GM18511 (cell line): Measurements from ENCODE around the gene RBMS1.

ENCODE experiments used
- ATAC-seq: cut with Tn5 transposase; IDR thresholded peaks from one replicate; pipeline ENCODE4 v1.9.1; 2021; ENCODE audit warnings: mild to moderate bottlenecking, moderate library complexity; ENCODE audit not compliant: unreplicated experiment

Gene RBMS1

GRCh38 chr2:160493227-160494028 lies at the start of gene RBMS1:
TSS of gene RBMS1 (minus strand) at chr2:160493807. CDS start at chr2:160493363, 444 bp downstream.
- ATAC-seq, result peak; percentile 59

GRCh38 chr2:160541745-160542144 lies 48.1 kb upstream of the RBMS1 start:
- no peak for ATAC-seq

GRCh38 chr2:160538559-160539355 lies 45.1 kb upstream of the RBMS1 start:
- ATAC-seq, result no peak

- no peak for ATAC-seq
Observed at GRCh38 chr2:160538115-160538514, 44.5 kb upstream of the RBMS1 start.

GRCh38 chr2:160534996-160535395 lies 41.4 kb upstream of the RBMS1 start:
- no peak for ATAC-seq

- ATAC-seq, result no peak
Observed at GRCh38 chr2:160534249-160534648, 40.6 kb upstream of the RBMS1 start.

- ATAC-seq, result no peak
Observed at GRCh38 chr2:160533482-160533881, 39.9 kb upstream of the RBMS1 start.

GRCh38 chr2:160532388-160532787 lies 38.8 kb upstream of the RBMS1 start:
- ATAC-seq, result no peak

GRCh38 chr2:160522951-160523710 lies 29.5 kb upstream of the RBMS1 start:
- no peak for ATAC-seq

GRCh38 chr2:160517731-160518130 lies 24.1 kb upstream of the RBMS1 start:
- no peak for ATAC-seq

GRCh38 chr2:160516547-160517365 lies 23.1 kb upstream of the RBMS1 start:
- peak; percentile 64 for ATAC-seq

- no peak for ATAC-seq
Observed at GRCh38 chr2:160515120-160515519, 21.5 kb upstream of the RBMS1 start.

- no peak for ATAC-seq
Observed at GRCh38 chr2:160513120-160513519, 19.5 kb upstream of the RBMS1 start.

GRCh38 chr2:160512491-160512890 lies 18.9 kb upstream of the RBMS1 start:
- ATAC-seq, result no peak

GRCh38 chr2:160510617-160511016 lies 17.0 kb upstream of the RBMS1 start:
- ATAC-seq, result no peak

- no peak for ATAC-seq
Observed at GRCh38 chr2:160509016-160509415, 15.4 kb upstream of the RBMS1 start.

- ATAC-seq, result no peak
Observed at GRCh38 chr2:160507464-160507863, 13.9 kb upstream of the RBMS1 start.

- no peak for ATAC-seq
Observed at GRCh38 chr2:160507046-160507407, 13.4 kb upstream of the RBMS1 start.

GRCh38 chr2:160506371-160507045 lies 12.9 kb upstream of the RBMS1 start:
- no peak for ATAC-seq

GRCh38 chr2:160505256-160505655 lies 11.6 kb upstream of the RBMS1 start:
- no peak for ATAC-seq
